ENCODE data around the gene SLC34A3. TPM values are rescaled to one million over a fixed set of nuclear protein-coding genes. Genes with fewer than 3 reads are reported as not detected.

Gene SLC34A3
- total RNA-seq, 1 donor from 2014 or later = not detected

DNA sequence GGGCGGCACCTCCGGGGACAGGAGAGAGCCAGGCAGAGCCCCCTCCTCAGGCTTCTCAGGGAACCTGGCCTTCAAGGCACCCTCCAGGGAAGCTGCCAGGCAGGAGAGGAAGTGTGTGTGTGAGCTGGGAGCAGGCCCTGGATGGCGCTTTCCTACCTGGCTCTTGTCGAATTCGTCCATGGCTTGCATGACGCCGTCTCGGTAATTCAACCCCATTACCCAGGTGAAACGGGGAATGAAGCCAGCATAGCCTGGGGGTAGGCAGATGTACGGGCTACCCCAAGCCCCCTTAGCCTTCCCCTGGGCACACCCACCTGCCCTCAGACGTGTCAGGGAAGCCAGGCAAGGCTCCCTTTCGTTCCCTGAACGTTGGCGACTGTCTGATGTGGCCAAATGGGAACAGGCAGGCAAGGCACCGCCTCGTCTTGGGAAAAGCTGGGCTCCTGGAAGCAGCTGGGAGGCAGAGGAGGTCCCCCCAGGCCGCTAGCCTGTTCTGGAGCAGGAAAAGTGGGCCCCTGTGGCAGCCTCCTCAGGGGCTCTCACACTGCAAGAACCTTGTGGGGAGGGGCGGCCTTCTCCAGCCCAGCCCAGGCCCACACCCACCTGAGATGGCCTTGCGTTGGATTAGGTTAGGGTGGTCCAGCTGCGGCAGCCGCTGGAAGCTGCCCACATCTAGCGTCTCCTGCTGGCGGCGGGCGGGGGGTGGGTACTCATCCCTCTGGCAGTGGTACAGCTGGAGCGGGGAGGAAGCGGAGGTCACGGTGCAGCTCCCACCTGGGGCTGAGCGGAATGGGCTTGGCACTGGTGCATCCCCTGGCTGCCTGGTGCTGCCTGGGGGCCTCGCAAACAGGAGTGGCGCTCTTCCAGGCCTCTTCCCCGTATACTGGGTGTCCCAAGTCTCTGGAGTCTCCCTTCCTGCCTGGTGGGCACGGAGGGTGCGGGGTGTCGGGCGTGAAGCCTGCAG lies 14.1 kb downstream of the SLC34A3 start:
- no peaks in the 10 kb centered on the region for H3K36me3 ChIP-seq
- peaks cover 7% of the 10 kb centered on the region for H3K4me1 ChIP-seq
- Mint-ChIP-seq H3K27me3 (ENCODE audit: insufficient read depth, low read depth) (no peaks in the 10 kb centered on the region), H3K36me3 (peaks cover 14% of the 10 kb centered on the region), H3K4me1 (peaks cover 37% of the 10 kb centered on the region), H3K4me3 (peak overlapping the region; percentile 38), H3K27ac (no peak overlapping the region), H3K9me3 (no peaks in the 10 kb centered on the region)
- no peaks in the 10 kb centered on the region for H3K9me3 ChIP-seq (ENCODE audit: low read depth)
- H4K20me1 ChIP-seq (ENCODE audit: low read depth) = peaks cover 31% of the 10 kb centered on the region
- no peak overlapping the region for H3K4me2 ChIP-seq
- DNase-seq (ENCODE audit: low spot score) = peak; percentile 31
- no peak overlapping the region for H3K9ac ChIP-seq
- H3F3A ChIP-seq (ENCODE audit: low read depth) = peaks cover 41% of the 10 kb centered on the region
- H3K4me3 ChIP-seq = no peak overlapping the region
- TF ChIP-seq CTCF (IDR thresholded peaks at IDR 0.05) (peak; percentile 6), EZH2 (IDR thresholded peaks at IDR 0.05) (no peak)
- H2AFZ ChIP-seq (replicated peaks) = no peak overlapping the region
- H3K27me3 ChIP-seq = no peaks in the 10 kb centered on the region
- no peak overlapping the region for H3K27ac ChIP-seq
- peaks cover 24% of the 10 kb centered on the region for H3K79me2 ChIP-seq (ENCODE audit: low read depth)

DNA sequence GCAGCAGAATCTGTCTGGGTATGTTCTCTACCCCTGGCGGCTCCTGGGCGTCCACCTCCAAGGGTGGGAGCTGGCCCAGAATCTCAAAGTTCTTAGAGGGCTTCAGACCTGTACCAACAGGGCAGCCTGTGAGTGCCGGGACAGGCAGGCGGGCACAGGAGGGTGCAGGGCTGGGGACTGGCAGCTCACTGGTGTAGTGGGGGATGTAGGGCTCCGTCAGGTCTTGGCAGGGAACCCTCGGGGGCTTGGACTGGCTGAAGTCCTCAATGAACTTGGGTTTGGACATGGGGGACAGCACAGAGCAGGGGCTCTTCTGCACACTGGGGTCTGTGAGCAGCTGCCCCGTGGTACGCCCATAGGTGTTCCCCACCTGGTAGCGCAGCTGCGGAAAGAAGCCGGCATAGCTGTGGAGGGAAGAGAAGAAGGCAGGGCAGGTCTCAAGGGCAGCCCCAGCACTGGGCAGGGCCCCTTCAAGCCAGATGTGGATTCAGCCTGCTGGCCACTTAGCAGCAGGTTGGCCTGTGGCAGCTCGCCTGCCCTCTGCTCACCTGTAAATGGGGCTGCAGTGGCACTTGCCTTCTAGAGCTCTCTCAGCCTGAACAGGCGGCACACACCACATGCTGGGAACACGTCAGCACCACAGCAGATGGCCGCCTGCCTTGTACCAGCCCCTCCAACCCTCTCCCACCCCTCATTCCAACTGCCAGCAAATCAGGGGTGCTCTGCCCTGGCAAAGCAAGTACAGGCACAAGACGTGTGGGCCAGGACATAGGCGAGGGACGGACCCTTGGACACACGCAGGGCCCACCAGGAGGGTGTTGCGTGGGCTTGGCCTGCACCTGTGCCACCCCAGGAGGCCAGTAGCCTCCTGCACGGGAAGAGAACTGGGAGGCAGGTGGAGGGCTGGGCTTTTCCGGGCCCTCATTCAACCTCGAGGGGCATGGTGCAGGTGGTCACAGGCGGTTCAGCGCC lies 15.0 kb downstream of the SLC34A3 start:
- H3K27me3 Mint-ChIP-seq (ENCODE audit: insufficient read depth, low read depth) = no peaks in the 10 kb centered on the region

More for the DNA sequence above, 15.0 kb downstream of the SLC34A3 start:
- no peak overlapping the region for H3K4me3 Mint-ChIP-seq
- peaks cover 31% of the 10 kb centered on the region for H4K20me1 ChIP-seq (ENCODE audit: low read depth)
- DNase-seq (ENCODE audit: low spot score) = no peak
- H3K27ac Mint-ChIP-seq = no peak overlapping the region
- no peaks in the 10 kb centered on the region for H3K27me3 ChIP-seq
- H3K36me3 Mint-ChIP-seq = peaks cover 14% of the 10 kb centered on the region
- H3K36me3 ChIP-seq = no peaks in the 10 kb centered on the region
- H3K4me2 ChIP-seq = no peak overlapping the region
- H3K79me2 ChIP-seq (ENCODE audit: low read depth) = peaks cover 21% of the 10 kb centered on the region
- H3K4me1 ChIP-seq = peaks cover 7% of the 10 kb centered on the region
- no peaks in the 10 kb centered on the region for H3K9me3 ChIP-seq (ENCODE audit: low read depth)
- TF ChIP-seq EZH2 (IDR thresholded peaks at IDR 0.05) (no peak), CTCF (IDR thresholded peaks at IDR 0.05) (no peak), EZH2phosphoT487 (IDR thresholded peaks at IDR 0.05) (no peak)
- H3K4me1 Mint-ChIP-seq = peaks cover 40% of the 10 kb centered on the region
- no peak overlapping the region for H2AFZ ChIP-seq (replicated peaks)
- H3K27ac ChIP-seq = no peak overlapping the region
- H3K4me3 ChIP-seq = no peak overlapping the region
- peaks cover 33% of the 10 kb centered on the region for H3F3A ChIP-seq (ENCODE audit: low read depth)
- H3K9ac ChIP-seq = no peak overlapping the region
- no peaks in the 10 kb centered on the region for H3K9me3 Mint-ChIP-seq

Data from neural progenitor cell (in vitro differentiated cells).